ENCODE measurements around the gene ZNF214. TPM values are rescaled to one million over a fixed set of nuclear protein-coding genes. Genes with fewer than 3 reads are reported as not detected.

Gene ZNF214
- total RNA-seq = 10 to 100 TPM in 1 of 2 donors, 1 to 10 TPM in 1; 4.7 to 14.1 TPM
- polyA plus RNA-seq = 1 to 10 TPM in 1 of 2 donors, under 1 TPM in 1; 0.96 to 1.1 TPM
- long read RNA-seq, donor 1, partial matches to known transcripts = 0 of 1 reads
- long read RNA-seq, donor 1, other reads (novel, unspliced or antisense) = 0 of 1 reads
- long read RNA-seq, donor 2 = 0 reads
- long read RNA-seq, donor 3 = 0 reads
- long read RNA-seq, donor 4 = 0 reads
- long read RNA-seq, donor 5, partial matches to known transcripts = 0 of 2 reads
- long read RNA-seq, donor 5, other reads (novel, unspliced or antisense) = 0 of 2 reads

DNA sequence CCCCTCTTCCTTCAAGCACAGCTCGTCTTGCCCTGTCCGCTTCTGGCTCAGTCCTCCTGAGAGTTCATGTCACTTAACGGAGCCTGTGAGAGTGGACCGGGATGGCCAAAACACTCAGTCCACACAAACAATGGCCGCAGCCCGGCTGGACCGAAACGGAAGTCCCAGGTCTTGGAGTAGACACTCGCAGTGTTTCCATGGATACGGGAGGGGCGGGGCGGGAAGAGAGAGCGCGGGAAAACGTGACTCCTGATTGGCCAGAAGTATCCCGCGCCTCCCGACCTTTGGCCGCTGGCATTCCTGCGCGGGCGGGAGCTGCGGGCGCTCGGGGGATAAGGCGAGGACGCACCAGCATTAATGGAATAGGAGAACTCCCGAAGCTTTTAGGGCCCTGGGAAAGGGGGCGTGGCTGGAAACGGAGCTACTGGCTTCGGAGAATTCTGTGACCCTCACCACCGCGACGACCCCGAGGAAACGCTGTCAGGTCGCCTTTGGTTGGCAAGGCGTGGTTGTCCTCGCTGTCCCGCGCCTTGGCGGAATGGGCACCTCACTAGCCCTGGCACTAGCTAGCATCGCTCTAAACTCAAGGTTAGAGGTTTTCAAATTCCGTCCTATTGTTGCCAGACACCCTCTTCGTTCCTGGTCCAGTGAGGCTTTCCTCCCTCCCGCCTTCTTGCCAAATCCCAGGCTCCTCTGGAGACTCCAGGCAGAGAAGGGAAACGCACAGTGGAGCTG is at the start of gene ZNF214, which contains the start of gene NLRP14:
Gene ZNF214, minus strand, starts transcription at position 164 of the 735 bp plus-strand sequence. CDS start 17,511 bp downstream, outside the sequence.
Gene NLRP14, plus strand, starts transcription at position 297 of the 735 bp plus-strand sequence. CDS start 18,108 bp downstream, outside the sequence.
- Histone ChIP-seq H3K4me1 (ENCODE audit: control insufficient read depth in 5 of 5, insufficient read depth in 5 of 5, low read length in 5 of 5) (peaks cover 0 to 17% (median 0%) of the 10 kb centered on the region in 5 donors), H3K9me3 (ENCODE audit: control insufficient read depth in 4 of 4, insufficient read depth in 3 of 4, low read length in 3 of 4) (peaks cover 0 to 3% (median 0%) of the 10 kb centered on the region in 4 donors), H3K27me3 (ENCODE audit: control insufficient read depth in 3 of 3, insufficient read depth in 3 of 3, low read length in 2 of 3) (peaks cover 0 to 6% (median 0%) of the 10 kb centered on the region in 3 donors), H3K36me3 (ENCODE audit: control insufficient read depth in 4 of 4, insufficient read depth in 4 of 4, low read length in 4 of 4) (no peaks in the 10 kb centered on the region), H3K27ac (ENCODE audit: low read depth in 1 of 2, low read length in 1 of 2) (peak within 1 kb of the TSS in 1 of 2 donors; percentile 92), H3K4me3 (peak within 1 kb of the TSS; percentile 65), H3K9ac (ENCODE audit: insufficient read depth in 1 of 2, low read length in 2 of 2) (peak within 1 kb of the TSS; percentile 72 to 96)
- DNase-seq = peak; percentile 98
- TF ChIP-seq, protein P1, sequence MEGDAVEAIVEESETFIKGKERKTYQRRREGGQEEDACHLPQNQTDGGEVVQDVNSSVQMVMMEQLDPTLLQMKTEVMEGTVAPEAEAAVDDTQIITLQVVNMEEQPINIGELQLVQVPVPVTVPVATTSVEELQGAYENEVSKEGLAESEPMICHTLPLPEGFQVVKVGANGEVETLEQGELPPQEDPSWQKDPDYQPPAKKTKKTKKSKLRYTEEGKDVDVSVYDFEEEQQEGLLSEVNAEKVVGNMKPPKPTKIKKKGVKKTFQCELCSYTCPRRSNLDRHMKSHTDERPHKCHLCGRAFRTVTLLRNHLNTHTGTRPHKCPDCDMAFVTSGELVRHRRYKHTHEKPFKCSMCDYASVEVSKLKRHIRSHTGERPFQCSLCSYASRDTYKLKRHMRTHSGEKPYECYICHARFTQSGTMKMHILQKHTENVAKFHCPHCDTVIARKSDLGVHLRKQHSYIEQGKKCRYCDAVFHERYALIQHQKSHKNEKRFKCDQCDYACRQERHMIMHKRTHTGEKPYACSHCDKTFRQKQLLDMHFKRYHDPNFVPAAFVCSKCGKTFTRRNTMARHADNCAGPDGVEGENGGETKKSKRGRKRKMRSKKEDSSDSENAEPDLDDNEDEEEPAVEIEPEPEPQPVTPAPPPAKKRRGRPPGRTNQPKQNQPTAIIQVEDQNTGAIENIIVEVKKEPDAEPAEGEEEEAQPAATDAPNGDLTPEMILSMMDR (IDR thresholded peaks at IDR 0.05; ENCODE audit: control extremely low read depth, extremely low read depth) = no peak
- ATAC-seq (ENCODE audit: insufficient read depth, low FRiP score) = peak; percentile 94
- 4 to 5% methylated on average over 46 to 47 of the region's 47 CpGs for WGBS, 2 donors

DNA sequence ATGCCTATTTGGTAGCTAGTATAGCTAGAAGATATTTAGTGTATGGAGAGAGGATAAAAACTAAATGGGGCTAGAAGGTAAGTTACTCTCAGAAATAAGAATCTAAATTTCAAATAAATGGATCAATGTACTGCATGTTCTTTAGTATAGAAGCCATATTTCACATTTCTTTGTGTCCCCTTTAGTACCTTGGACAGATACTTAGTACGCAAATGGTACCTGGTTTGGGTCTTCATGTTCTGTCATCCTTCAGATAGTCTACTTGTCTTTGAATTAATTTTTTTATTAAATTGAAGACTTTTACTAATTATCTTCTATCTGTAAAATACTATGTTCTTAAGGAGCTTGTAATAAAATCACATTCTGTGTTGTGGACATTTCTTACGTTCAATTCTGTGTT is 42.4 kb upstream of the ZNF214 start:
- Histone ChIP-seq H3K4me3 (no peak overlapping the region), H3K9me3 (ENCODE audit: control insufficient read depth in 4 of 4, insufficient read depth in 3 of 4, low read length in 3 of 4) (no peaks in the 10 kb centered on the region), H3K36me3 (ENCODE audit: control insufficient read depth in 4 of 4, insufficient read depth in 4 of 4, low read length in 4 of 4) (no peaks in the 10 kb centered on the region), H3K27me3 (ENCODE audit: control insufficient read depth in 3 of 3, insufficient read depth in 3 of 3, low read length in 2 of 3) (no peaks in the 10 kb centered on the region), H3K9ac (ENCODE audit: insufficient read depth in 1 of 2, low read length in 2 of 2) (no peak overlapping the region), H3K27ac (ENCODE audit: low read depth in 1 of 2, low read length in 1 of 2) (no peak overlapping the region), H3K4me1 (ENCODE audit: control insufficient read depth in 5 of 5, insufficient read depth in 5 of 5, low read length in 5 of 5) (peaks cover 0 to 10% (median 0%) of the 10 kb centered on the region in 5 donors)
- DNase-seq (no peak), ATAC-seq (ENCODE audit: insufficient read depth, low FRiP score) (no peak)
- TF ChIP-seq, protein P1 (IDR thresholded peaks at IDR 0.05; ENCODE audit: control extremely low read depth, extremely low read depth) = no peak
- 93 to 95% methylated on average over 2 of the region's 2 CpGs for WGBS, 2 donors

DNA sequence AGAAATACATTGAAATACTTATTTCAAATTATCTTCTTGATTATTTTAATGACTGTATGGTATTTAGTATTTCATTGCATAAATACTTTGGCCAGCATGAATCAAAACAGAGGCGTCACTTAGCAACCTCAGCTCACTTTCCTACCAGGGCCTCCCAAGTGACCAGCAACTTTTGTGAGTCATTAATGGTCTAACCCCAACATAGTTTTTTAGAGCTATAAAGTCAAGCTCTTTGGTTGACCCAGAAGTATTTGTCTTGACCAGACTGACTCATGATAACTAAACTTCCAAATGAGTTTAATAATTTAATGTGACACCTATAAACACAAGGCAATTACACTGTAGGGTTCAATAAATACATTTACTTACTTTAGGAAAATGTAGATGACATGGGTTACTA is 40.7 kb upstream of the ZNF214 start:
- peaks cover 0 to 18% (median 0%) of the 10 kb centered on the region in 5 donors for H3K4me1 ChIP-seq (ENCODE audit: control insufficient read depth in 5 of 5, insufficient read depth in 5 of 5, low read length in 5 of 5)
- H3K36me3 ChIP-seq (ENCODE audit: control insufficient read depth in 4 of 4, insufficient read depth in 4 of 4, low read length in 4 of 4) = no peaks in the 10 kb centered on the region
- H3K9me3 ChIP-seq (ENCODE audit: control insufficient read depth in 4 of 4, insufficient read depth in 3 of 4, low read length in 3 of 4) = no peaks in the 10 kb centered on the region
- no peak overlapping the region for H3K9ac ChIP-seq (ENCODE audit: insufficient read depth in 1 of 2, low read length in 2 of 2)
- peak in 2 of 3 donors; percentile 3 to 11 for DNase-seq
- ATAC-seq (ENCODE audit: insufficient read depth, low FRiP score) = peak; percentile 47
- H3K4me3 ChIP-seq = no peak overlapping the region
- WGBS, 2 donors = 84 to 88% methylated on average over 1 of the region's 1 CpG
- H3K27ac ChIP-seq (ENCODE audit: low read depth in 1 of 2, low read length in 1 of 2) = no peak overlapping the region
- TF ChIP-seq, protein P1 (IDR thresholded peaks at IDR 0.05; ENCODE audit: control extremely low read depth, extremely low read depth) = no peak
- no peaks in the 10 kb centered on the region for H3K27me3 ChIP-seq (ENCODE audit: control insufficient read depth in 3 of 3, insufficient read depth in 3 of 3, low read length in 2 of 3)
